ENCODE results near the gene CACNA2D3.

CACNA2D3 gene

GRCh38 chr3:54891540-54891897 lies 769.2 kb downstream of the CACNA2D3 start:
- peak; percentile 99 for DNase-seq (ENCODE audit: low read depth, low spot score)
- in situ Hi-C loops (cut with HindIII; ENCODE audit: low sequenced_read_pairs), result loop anchor here (25.0 kb wide), 1 partner anchor 596 kb away; the partner anchor contains the start of gene WNT5A
- TF ChIP-seq, protein P1, sequence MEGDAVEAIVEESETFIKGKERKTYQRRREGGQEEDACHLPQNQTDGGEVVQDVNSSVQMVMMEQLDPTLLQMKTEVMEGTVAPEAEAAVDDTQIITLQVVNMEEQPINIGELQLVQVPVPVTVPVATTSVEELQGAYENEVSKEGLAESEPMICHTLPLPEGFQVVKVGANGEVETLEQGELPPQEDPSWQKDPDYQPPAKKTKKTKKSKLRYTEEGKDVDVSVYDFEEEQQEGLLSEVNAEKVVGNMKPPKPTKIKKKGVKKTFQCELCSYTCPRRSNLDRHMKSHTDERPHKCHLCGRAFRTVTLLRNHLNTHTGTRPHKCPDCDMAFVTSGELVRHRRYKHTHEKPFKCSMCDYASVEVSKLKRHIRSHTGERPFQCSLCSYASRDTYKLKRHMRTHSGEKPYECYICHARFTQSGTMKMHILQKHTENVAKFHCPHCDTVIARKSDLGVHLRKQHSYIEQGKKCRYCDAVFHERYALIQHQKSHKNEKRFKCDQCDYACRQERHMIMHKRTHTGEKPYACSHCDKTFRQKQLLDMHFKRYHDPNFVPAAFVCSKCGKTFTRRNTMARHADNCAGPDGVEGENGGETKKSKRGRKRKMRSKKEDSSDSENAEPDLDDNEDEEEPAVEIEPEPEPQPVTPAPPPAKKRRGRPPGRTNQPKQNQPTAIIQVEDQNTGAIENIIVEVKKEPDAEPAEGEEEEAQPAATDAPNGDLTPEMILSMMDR (IDR thresholded peaks at IDR 0.05; ENCODE audit: low read depth, low read length), result peak; percentile 67
- H3K4me3 ChIP-seq (ENCODE audit: low read depth, low read length), result no peak overlapping the region

DNA sequence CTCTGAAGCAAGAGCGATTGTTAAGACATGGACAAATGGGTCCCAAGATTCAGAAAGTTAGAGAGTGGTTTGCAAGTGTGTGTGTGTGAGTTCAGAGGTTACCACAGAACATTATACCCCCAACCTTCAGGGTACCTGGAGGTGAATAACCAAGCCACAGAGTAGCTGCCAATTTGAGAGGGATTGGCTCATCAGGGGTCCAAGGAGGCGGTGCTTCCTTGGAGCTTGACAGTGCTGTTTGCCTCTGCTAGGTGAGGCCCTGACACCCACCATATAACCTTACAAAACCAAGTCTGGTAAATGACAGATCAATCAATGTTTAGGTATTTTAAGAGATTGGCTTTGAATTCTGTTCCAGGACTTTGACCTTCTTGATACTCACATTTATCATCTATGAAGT lies 769.8 kb downstream of the CACNA2D3 start:
- H3K4me3 ChIP-seq (ENCODE audit: low read depth, low read length), result no peak overlapping the region
- in situ Hi-C loops (cut with HindIII; ENCODE audit: low sequenced_read_pairs), result loop anchor here (25.0 kb wide), 1 partner anchor 595 kb away; the partner anchor contains the start of gene WNT5A
- TF ChIP-seq, protein P1 (IDR thresholded peaks at IDR 0.05; ENCODE audit: low read depth, low read length), result no peak
- no peak for DNase-seq (ENCODE audit: low read depth, low spot score)

DNA sequence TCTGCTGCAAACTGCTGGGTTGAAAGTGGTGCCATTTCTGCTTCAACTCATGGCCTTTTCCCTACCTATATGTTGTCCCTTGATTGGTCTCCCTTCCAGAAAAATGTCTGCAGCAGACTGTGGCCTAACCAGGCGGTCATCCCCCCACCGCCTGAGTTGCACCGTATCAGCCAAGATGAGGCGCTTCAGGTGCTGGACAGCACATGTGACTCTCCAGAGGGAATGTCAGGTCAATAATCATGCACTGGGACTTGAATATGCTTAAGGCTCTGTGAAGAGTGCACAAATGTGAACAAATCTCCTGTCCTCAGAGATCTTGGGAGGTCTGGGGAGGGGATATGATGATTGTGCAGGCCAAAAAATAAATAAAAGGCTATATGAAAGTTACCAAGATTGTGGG lies 773.3 kb downstream of the CACNA2D3 start:
- TF ChIP-seq, protein P1 (IDR thresholded peaks at IDR 0.05; ENCODE audit: low read depth, low read length), result no peak
- no peak for DNase-seq (ENCODE audit: low read depth, low spot score)
- no peak overlapping the region for H3K4me3 ChIP-seq (ENCODE audit: low read depth, low read length)
- in situ Hi-C loops (cut with HindIII; ENCODE audit: low sequenced_read_pairs), result loop anchor here (25.0 kb wide), 1 partner anchor 592 kb away; the partner anchor contains the start of gene WNT5A

GRCh38 chr3:54897028-54897711 lies 774.8 kb downstream of the CACNA2D3 start:
- peak; percentile 89 for DNase-seq (ENCODE audit: low read depth, low spot score)
- in situ Hi-C loops (cut with HindIII; ENCODE audit: low sequenced_read_pairs), result loop anchor here (25.0 kb wide), 1 partner anchor 590 kb away; the partner anchor contains the start of gene WNT5A
- TF ChIP-seq, protein P1 (IDR thresholded peaks at IDR 0.05; ENCODE audit: low read depth, low read length), result no peak
- no peak overlapping the region for H3K4me3 ChIP-seq (ENCODE audit: low read depth, low read length)

DNA sequence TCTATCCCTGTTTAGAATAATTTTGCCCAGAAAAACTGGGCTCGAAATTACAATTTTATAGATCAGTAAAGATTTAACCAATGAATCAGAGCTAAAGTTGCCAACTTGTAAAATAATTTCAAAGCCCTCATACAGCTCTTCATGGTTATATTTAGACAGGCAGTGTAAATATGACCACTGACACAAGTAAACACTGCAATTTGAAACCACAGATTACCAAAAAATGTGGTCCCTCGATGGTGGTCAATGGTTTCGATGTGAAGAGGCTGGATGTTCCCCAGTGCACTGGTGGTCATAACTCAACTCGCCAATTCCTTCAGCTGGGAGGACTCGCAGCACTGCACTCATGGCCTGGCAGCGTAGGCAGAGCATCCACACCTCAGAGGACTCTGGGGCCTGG lies 776.9 kb downstream of the CACNA2D3 start:
- H3K4me3 ChIP-seq (ENCODE audit: low read depth, low read length), result no peak overlapping the region
- TF ChIP-seq, protein P1 (IDR thresholded peaks at IDR 0.05; ENCODE audit: low read depth, low read length), result no peak
- in situ Hi-C loops (cut with HindIII; ENCODE audit: low sequenced_read_pairs), result loop anchor here (25.0 kb wide), 1 partner anchor 588 kb away; the partner anchor contains the start of gene WNT5A
- DNase-seq (ENCODE audit: low read depth, low spot score), result no peak

GRCh38 chr3:54900838-54901591 lies 778.7 kb downstream of the CACNA2D3 start:
- peak; percentile 36 for DNase-seq (ENCODE audit: low read depth, low spot score)
- in situ Hi-C loops (cut with HindIII; ENCODE audit: low sequenced_read_pairs), result no loop called here

More at GRCh38 chr3:54900838-54901591, 778.7 kb downstream of the CACNA2D3 start:
- TF ChIP-seq, protein P1 (IDR thresholded peaks at IDR 0.05; ENCODE audit: low read depth, low read length), result no peak
- H3K4me3 ChIP-seq (ENCODE audit: low read depth, low read length), result no peak overlapping the region
